HL-60/S4 (cell line): ENCODE data around the gene CLIC4.
"Not testable (repeated sequence)": the region's sequence is repeated elsewhere in the genome, so short reads cannot be mapped to it uniquely, and the experiment has no call there.

Source experiments
- in situ Hi-C: fragments of 300-500 bp; cut with MboI; formaldehyde crosslinking; loops from 2 replicates; pipeline ENCODE4 v1.14.3; 2022; ENCODE audit warnings: low sequenced_read_pairs

The CLIC4 gene

DNA sequence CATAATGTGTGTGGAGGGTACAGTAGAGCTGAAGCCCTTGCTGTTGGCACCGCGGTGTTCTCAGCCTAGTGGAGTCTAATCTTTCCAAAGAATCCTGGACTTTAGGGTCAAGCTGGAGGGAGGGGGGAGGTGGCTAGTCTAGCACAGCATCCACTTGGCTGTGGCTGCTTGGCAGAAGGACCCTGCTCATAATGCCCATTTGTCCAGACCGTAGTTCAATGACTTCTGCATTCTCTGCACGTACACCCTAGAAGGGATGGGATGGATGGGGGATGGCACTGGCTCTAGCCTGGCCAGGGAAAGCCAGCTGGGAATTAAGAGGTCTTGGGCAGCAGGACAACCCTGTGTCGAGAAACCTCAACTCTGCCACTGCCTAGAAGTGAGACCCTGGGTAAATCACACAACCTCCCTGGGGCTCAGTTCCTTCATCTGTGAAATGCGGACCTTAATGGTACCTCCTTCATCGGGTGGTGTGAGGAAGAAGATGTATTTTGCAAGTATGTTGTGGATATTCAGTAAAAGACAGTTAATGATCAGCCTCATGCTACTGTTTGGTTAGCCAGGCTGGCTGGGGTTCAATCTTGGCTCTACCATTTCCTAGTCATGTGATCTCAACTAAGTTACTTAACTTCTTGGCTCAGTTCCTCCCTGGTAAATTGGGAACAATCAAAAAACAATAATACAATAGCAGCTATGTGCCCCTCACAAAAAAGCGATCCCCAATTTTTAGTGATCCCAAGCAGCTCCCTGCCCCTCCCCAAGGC, 27.2 kb upstream of the CLIC4 start:
- in situ Hi-C loops = no loop called here

DNA sequence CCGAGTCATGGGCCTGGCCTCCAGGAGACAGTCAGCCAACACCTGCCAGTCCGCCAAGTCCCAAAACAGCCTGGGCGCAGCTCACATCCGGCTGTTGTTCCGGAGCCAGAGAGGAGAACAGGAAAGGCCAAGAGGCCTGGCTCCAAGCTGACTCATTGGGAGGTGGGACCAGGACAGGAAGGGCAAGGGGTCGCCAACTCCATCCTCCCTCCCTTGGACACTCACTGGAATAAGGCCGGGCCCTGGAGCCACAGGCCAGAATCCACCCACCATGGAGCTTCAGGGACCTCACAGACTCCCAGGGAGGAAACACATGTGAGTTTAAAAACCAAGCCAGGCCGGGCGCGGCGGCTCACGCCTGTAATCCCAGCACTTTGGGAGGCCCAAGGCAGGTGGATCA, 25.1 kb upstream of the CLIC4 start:
- in situ Hi-C loops = no loop called here

DNA sequence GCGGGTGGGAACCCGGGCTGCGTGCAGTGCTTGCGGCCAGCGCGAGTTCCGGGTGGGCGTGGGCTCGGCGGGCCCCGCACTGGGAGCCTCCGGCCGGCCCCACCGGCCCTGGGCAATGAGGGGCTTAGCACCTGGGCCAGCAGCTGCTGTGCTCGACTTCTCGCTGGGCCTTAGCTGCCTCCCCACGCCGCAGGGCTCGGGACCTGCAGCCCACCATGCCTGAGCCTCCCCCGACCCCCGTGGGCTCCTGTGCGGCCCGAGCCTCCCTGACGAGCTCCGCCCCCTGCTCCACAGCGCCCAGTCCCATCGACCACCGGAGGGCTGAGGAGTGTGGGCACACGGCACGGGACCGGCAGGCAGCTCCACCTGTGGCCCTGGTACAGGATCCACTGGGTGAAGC, 23.7 kb upstream of the CLIC4 start:
- in situ Hi-C loops = no loop called here

DNA sequence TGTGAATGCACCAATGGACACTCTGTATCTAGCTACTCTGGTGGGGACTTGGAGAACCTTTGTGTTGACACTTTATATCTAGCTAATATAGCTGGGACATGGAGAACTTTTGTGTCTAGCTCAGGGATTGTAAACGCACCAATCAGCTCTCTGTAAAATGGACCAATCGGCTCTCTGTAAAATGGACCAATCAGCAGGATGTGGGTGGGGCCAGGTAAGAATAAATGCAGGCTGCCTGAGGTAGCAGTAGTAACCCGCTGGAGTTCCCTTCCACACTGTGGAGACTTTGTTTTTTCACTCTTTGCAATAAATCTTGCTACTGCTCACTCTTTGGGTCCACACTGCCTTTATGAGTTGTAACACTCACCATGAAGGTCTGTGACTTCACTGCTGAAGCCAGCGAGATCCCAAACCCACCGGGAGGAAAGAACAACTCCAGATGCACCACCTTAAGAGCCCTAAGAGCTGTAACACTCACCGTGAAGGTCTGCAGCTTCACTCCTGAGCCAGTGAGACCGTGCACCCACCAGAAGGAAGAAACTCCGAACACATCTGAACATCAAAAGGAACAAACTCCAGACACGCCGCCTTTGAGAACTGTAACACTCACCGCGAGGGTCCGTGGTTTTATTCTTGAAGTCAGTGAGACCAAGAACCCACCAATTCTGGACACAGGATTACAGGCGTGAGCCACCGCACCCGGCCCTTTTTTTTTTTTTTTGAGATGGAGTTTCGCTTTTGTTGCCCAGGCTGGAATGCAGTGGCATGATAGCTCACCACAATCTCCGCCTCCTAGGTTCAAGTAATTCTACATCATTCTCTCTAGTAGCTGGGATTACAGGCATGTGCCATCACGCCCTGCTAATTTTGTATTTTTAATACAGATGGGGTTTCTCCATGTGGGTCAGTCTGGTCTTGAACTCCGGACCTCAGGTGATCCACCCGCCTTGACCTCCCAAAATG, 22.9 kb upstream of the CLIC4 start:
- in situ Hi-C loops = not testable (repeated sequence)

DNA sequence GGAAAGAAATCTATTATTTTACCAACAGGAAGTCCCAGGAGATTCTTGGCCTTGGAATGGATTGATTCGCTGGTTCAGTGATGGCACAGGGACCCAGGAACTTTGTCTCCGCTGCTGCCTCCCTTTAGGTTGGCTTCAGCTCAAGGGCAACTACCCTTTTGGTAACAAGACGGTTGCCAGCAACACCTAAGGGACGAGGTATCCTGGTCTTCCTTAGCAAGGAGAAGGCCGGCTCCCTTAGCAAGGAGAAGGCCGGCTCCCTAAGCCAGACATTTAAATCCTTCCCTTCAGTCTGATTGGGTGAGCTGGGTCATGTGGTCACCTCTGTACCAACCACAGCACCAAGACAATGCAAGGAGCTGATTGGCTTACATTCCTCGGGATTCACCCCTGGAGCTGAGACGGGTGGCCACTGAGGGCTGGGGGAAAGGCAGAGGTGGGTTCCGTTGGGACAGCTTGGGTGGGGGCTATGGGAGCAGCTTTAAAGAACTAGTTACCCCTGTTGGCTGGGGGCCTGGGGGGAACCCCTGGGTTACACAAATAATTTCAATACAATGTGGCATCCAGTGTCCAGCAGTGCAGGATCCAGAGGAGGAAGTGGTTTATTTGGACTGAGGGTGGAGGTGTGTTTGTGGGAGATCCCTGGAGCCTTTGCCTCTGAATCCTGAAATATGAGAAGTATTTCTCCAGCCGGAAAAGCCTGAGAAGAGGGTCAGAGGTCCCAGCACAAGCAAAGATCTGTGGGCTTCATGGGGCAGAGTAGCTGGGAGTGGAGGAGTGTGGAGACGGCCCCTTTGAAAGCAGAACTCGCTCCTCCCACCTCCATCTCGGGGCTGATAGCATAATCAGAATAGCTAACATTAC, 20.7 kb upstream of the CLIC4 start:
- in situ Hi-C loops = no loop called here

DNA sequence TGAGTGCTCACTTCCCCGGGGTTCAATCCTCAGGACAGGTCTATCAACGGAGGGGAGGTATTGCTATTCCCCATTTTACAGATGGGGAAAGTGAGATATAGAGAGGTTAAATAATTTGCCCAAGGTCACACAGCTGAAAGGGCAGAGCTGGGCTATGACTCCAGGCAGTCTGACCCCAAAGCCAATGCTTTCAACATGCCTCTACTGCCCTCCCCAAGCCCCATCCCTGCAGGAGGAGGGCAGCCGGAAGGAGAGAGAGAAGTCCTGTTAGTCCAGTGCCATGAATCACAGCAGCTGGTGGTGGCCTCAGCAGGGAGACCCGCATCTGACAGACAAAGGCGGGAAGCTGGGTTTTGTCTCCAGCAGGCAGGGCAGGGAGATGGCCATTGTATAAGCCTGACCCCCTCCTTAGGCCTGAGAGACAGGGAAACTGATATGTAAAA, 20.0 kb upstream of the CLIC4 start:
- in situ Hi-C loops = no loop called here

DNA sequence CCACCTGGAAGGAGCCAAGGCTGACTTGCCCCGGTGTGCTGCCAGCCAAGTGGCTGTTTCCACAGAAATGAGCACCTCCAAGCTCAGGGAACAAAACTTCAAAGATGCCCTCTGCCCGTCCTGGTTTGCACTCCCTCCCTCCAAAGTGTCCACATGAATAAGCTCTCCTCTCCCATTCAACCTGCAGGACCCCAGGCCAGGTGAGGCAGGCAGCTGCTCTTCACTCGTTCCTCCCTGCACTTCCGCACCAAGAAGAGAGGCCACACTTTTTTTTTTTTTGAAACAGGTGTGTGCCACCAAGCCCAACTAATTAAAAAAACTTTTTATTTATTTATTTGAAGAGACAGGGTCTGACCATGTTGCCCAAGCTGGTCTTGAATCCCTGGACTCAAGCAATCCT, 18.5 kb upstream of the CLIC4 start:
- in situ Hi-C loops = no loop called here

DNA sequence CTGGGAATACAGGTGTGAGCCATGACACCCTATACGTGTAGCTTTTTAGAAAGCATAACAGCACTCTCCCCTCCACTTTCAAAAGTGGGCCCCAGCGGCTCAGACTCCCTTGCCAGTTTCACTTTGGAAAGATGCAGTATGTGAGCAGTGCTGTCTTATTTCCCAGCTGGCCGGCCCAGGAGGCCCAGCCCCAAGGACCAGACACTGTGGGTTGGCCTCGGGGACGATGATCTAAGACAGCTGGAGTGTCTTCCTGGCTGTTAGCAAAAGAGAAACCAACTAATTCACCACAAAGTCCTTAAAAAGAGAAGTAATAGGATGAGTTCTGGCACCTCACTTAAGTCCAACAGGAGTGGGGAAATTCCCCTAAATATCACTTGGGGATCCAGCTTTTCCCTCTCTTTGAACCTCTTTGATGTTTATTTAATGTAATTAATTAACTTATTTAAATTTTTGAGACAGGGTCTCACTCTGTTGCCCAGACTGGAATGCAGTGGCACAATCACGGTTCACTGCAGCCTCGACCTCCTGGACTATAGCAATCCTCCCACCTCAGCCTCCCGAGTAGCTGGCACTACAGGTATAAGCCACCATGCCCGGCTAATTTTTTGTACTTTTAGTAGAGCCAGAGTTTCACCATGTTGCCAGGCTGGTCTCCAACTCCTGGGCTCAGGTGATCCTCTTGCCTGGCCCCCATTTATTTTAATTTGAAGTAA, 17.6 kb upstream of the CLIC4 start:
- in situ Hi-C loops = no loop called here

DNA sequence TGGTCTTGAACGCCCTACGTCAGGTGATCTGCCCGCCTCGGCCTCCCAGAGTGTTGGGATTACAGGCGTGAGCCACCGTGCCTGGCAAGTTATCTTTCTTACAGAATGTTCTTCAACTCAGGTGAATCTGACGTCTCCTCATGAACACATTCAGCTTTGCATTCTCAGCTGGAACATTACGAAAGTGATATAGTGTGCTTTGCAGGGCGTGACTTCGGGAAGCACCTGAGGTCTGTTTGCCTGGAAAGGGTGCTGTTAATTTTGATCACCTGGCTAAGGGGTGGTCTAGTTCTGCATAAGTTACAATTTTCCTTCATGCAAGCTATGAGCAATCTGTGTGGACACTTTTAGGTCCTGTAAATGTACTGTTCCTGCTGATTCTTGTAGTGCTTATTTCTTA, 16.3 kb upstream of the CLIC4 start:
- in situ Hi-C loops = no loop called here

DNA sequence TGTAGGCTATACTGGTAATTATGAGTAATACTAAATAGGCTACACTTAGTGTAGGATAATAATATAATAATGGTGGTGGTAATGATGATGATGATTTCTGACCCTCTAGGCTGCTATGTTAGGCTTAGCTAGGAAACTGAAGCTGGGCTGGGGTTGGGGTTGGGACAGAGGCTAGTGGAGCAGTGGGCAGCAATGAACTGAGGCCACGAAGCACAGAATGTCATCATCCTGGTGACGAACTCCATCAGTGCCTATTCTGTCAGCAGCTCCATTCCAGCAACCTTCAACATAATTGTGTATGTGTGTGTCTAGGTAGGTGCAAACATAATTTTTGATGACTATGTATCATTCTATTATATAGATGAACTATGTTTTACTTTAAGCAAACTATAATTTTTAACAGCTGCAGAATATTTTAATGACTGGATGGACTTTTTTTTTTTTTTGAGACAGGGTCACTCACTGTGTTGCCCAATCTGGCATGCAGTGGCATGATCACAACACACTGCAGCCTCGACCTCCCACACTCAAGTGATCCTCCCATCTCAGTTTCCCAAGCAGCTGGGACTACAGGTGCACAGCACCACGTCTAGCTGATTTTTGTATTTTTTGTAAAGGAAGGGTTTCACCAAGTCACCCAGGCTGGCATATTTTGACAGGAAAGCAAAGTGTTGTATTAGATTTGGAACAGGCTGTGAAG, 12.9 kb upstream of the CLIC4 start:
- in situ Hi-C loops = no loop called here

DNA sequence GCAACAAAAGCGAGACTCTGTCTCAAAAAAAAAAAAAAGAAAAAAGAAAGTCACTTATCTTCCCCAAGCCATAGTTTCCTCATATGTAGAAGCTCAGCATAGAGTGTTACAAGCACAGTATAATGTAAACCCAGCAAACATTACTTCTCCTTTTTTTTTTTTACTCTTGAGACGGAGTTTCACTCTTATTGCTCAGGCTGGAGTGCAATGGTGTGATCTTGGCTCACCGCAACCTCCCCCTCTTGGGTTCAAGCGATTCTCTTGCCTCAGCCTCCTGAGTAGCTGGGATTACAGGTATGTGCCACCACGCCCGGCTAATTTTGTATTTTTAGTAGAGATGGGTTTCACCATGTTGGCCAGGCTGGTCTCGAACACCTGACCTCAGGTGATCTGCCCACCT, 11.9 kb upstream of the CLIC4 start:
- in situ Hi-C loops = not testable (repeated sequence)

DNA sequence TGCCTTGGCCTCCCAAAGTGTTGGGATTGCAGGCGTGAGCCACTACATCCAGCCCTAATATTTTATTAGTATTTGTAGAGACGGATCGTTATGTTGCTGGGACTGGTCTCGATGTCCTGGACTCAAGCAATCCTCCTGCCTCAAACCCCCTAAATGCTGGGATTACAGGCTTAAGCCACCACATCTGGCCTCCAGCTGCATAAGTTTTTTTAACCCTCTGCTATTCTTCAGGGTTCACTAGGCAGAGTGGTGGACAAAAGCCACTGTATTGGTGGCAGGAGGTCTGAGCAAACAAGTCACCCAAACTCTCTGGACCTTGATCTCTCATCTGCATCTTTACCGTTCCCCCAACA, 10.1 kb upstream of the CLIC4 start:
- in situ Hi-C loops = no loop called here

DNA sequence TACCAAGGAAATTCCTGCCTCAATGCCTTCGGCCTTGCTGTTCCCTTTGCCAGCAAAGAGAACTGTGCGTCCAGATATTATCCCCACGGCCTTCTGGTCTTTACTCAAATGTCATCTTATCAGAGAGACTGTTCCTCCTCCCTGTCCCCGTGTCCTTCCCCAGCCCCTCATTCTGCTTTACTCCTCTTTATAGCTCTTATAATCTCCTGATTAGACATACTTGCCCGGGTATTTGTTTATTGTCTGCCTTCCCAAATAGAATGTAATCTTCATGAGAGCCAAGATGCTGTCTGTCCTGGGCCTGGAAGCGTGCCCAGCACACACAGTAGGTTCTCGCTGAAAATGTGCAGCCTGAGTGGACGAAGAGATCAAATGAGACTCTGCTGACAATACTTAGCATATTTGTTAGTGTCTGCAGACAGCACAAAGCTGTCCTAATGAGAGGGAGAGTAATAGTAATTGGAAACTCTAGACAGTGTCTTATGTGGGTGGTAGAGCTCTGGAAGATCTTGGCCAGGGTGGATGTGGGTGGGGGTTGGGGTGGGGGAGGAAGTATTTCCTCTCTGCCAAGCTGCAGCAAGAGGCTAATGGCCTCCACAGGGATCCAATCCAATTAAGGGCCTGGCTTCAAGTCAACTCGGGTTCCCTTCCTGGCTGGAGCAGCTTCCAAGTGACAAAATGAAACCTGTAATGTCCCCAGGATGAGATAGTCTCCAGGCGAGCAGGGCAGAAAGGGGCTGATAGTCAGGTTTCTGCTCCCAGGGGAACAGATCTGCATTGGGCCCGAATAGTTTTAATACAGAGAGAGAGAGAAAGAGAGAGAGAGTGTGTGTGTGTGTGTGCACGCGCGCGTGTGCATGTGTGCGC, 9.5 kb upstream of the CLIC4 start:
- in situ Hi-C loops = no loop called here

DNA sequence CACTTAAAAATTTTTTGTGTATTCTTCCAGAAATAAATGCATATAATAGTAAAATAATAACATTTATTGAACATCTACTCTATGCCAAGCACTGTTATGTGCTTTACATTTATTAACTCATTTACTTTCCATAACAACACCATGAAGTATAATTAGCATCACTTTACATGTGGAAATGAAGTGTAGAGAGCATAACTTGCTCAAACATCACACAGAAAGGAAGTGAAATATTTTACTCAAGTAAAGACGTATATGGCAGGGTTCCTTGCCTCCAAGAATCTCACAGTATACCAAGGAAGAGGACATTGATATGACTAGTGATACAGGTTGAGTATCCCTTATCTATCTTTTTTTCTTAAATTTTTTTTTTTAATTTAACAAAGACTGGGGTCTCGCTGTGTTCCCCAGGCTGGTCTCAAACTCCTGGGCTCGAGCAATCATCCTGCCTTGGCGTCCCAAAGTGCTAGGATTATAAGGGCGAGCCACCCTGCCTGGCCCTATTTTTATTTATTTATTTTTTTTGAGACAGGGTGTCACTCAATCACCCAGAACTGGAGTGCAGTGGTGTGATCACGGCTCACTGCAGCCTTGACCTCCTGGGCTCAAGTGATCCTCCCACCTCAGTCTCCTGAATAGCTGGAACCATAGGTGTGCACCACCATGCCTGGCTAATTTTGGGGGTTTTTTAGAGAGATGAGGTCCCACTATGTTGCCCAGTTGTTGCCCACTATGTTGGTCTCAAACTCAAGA, 7.7 kb upstream of the CLIC4 start:
- in situ Hi-C loops = no loop called here

DNA sequence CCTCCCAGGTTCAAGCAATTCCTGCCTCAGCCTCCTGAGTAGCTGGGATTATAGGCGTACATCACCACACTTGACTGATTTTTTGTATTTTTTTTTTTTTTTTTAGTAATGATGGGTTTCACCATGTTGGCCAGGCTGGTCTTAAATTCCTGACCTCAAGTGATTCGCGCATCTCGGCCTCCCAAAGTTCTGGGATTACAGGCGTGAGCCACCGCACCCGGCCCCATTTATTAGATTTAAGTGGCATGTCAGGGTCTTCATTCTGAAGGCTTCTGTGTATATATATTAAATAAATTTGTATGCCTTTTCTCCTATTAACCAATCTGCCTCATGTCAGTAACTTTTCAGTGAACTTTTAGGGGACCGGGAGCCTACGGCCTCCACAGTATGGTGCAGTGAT, 6.0 kb upstream of the CLIC4 start:
- in situ Hi-C loops = no loop called here

DNA sequence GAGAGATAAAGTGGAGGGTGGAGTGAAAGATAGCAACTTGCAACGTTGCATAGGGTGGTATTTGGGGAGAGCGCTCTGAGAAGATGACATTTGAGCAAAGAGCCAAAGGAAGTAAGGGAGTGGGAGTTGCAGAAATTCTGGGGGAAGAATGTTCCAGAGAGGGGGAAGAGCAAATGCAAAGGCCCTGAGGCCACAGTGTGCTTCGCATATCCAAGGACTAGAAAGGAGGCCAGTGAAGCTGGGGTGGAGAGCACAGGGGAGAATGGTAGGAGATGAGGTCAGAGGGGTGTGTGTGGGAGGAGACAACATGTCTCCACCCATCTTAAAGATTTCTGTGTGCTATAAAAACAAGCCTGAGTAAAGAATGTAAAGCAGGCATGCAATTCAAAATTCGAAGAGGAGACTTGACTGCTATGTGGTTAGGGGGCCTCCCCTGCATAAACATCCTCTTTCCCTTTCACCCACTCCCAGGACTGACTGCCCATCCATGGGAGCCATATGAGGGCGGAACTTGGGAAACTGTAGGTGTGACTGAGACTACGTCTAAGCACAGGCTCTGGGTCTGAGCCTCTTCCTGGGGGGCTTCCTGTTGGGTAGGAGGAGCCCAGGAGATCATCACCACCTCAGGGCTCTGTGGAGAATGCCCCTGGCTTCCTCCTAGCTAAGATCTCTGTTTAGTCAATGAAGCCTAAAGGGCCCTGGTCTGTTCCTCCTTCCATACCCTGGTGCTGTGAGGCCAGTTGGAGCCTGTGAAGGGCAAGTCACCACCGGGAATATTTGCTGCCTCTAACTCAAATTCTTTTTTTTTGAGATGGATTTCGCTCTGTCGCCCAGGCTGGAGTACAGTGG, 2.9 kb upstream of the CLIC4 start:
- in situ Hi-C loops = no loop called here

DNA sequence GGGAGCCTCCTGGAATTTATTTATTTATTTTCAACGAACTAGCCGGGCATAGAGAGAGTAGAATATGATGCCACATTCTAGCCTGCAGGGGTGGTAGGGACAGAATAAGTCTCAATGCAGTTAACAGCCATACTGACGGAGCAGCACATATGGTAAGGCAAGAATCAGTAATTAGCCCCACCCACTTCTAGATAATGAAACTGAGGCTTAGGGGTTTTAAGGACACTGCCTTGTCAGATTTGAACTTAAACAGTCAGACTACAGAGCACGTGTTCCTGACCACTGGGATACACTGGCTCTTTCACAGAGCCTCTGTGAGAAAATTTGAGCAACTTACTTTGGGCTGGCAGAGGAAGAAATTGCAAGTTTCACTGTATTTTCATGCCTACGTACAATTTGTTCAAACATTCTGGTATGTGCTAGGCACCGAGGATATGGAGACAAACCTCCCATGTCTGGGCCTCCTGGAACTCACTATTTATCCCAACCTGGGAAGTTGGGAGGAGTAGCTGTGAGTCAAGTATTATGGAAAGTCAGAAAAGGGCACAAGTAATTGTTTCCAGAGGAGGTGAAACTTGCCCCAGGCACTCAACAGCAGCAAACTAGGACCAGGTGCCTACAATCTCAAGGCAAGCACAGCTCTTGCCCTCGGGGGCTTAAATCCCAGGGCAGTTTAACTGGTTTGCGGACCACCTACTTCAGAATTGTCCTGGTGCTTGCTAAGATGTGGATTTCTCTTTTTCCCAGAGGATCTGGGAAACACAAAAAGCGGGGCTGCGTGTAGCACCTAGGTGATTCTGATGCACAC, 1.6 kb upstream of the CLIC4 start:
- in situ Hi-C loops = no loop called here
